Activated CD8-positive, alpha-beta T cell treated with anti-CD3 and anti-CD28 coated beads for 36 hours (primary cell): ENCODE measurements around the gene CHST15. TPM values are rescaled to one million over a fixed set of nuclear protein-coding genes. Genes with fewer than 3 reads are reported as not detected.

ENCODE experiments used
- ATAC-seq: fragments of 200-7000 bp; cut with Tn5 transposase; one replicate; pipeline ENCODE4 v1.10.0; 2021; ENCODE audit warnings: mild to moderate bottlenecking, moderate library complexity
- CTCF ChIA-PET: fragments of 350-600 bp; sonication (Branson Sonifier 250); formaldehyde crosslinking; loops from one replicate; lab custom pipeline; 2021; ENCODE audit warnings: antibody characterized with exemption; lab: Charles Lee
- POLR2A ChIA-PET: fragments of 350-600 bp; sonication (Branson Sonifier 250); formaldehyde crosslinking; loops from one replicate; lab custom pipeline; 2021; ENCODE audit warnings: antibody characterized with exemption; lab: Charles Lee
- DNase-seq: peaks from one replicate; pipeline ENCODE4 v3.0.0-alpha.2; 2020
- H3K27ac Mint-ChIP-seq: one replicate; pipeline ENCODE4 v1.8.0; 2021; ENCODE audit warnings: mild to moderate bottlenecking, mixed read lengths
- H3K27me3 Mint-ChIP-seq: one replicate; pipeline ENCODE4 v1.8.0; 2021; ENCODE audit warnings: mixed read lengths
- H3K36me3 Mint-ChIP-seq: one replicate; pipeline ENCODE4 v1.8.0; 2021; ENCODE audit warnings: low read depth, mixed read lengths
- H3K4me1 Mint-ChIP-seq: one replicate; pipeline ENCODE4 v1.8.0; 2021; ENCODE audit warnings: low read depth, mixed read lengths
- H3K4me3 Mint-ChIP-seq: one replicate; pipeline ENCODE4 v1.8.0; 2021; ENCODE audit warnings: mild to moderate bottlenecking, moderate library complexity, mixed read lengths
- H3K9me3 Mint-ChIP-seq: one replicate; pipeline ENCODE4 v1.8.0; 2021; ENCODE audit warnings: mixed read lengths
- CTCF ChIP-seq: fragments of 200-600 bp; IDR thresholded peaks from one replicate; pipeline ENCODE4 v1.8.0; 2022; ENCODE audit warnings: antibody characterized with exemption, mild to moderate bottlenecking
- intact Hi-C: fragments of 100-400 bp; cut with micrococcal nuclease; formaldehyde crosslinking; loops from one replicate; pipeline ENCODE4 v1.10.0; 2022
- total RNA-seq, 2 experiments: library from RNA; stranded (reverse); gene quantifications; one replicate each; pipeline ENCODE4 v1.2.3, GENCODE V29; 2021

Gene CHST15
- total RNA-seq, 2 experiments from 2014 or later, result 0.36 to 0.81 TPM

GRCh38 chr10:123964953-123965352 lies 128.4 kb downstream of the CHST15 start:
- no peak for TF ChIP-seq CTCF
- intact Hi-C loops, result no loop called here
- peaks cover 35% of the 10 kb centered on the region for H3K27me3 Mint-ChIP-seq
- CTCF ChIA-PET, result interaction anchor here (1.1 to 2.8 kb wide), 2 partner anchors 382 to 391 kb away, joined by 3 to 8 read pairs; no protein-coding TSS in a partner anchor
- POLR2A ChIA-PET, result no interaction called here
- no peak for ATAC-seq
- no peak for DNase-seq
- no peaks in the 10 kb centered on the region for H3K9me3 Mint-ChIP-seq
- H3K36me3 Mint-ChIP-seq, result no peaks in the 10 kb centered on the region
- no peak overlapping the region for H3K4me3 Mint-ChIP-seq
- no peak overlapping the region for H3K27ac Mint-ChIP-seq
- H3K4me1 Mint-ChIP-seq, result no peaks in the 10 kb centered on the region

- intact Hi-C loops, result no loop called here
- no peak overlapping the region for H3K27ac Mint-ChIP-seq
- H3K9me3 Mint-ChIP-seq, result no peaks in the 10 kb centered on the region
- no peaks in the 10 kb centered on the region for H3K4me1 Mint-ChIP-seq
- ATAC-seq, result no peak
- no peaks in the 10 kb centered on the region for H3K36me3 Mint-ChIP-seq
- POLR2A ChIA-PET, result interaction anchor here (0.6 kb wide), 1 partner anchor 596 kb away, joined by 3 read pairs; no protein-coding TSS in a partner anchor
- no peak for DNase-seq
- TF ChIP-seq CTCF, result no peak
- peaks cover 21% of the 10 kb centered on the region for H3K27me3 Mint-ChIP-seq
- no peak overlapping the region for H3K4me3 Mint-ChIP-seq
- CTCF ChIA-PET, result interaction anchor here (1.3 kb wide), 1 partner anchor 390 kb away, joined by 4 read pairs; no protein-coding TSS in a partner anchor
Measured at GRCh38 chr10:123962756-123963530, 130.5 kb downstream of the CHST15 start.

DNA sequence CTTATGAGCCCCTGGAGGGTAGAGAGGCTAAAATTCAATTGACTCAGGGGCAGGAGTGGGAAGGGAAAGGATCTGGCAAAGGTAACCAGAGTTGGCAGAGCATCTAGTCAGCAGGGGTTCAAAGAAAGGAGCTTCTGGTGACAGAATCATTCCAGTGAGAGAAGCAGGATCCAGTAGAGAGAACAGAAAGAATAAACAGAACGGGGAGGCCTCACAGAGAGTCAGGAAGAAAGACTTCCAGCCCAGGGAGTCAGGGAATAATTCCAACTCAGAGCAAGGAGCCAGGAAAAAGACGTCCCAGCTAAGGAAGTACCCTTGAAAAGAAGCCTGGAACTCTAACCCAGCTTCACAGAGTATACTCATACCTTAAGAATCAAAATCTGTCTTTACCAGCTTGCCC lies 135.2 kb downstream of the CHST15 start:
- intact Hi-C loops, result no loop called here
- Mint-ChIP-seq H3K27ac (no peak overlapping the region), H3K27me3 (peaks cover 6% of the 10 kb centered on the region), H3K36me3 (no peaks in the 10 kb centered on the region), H3K4me1 (no peaks in the 10 kb centered on the region), H3K9me3 (no peaks in the 10 kb centered on the region), H3K4me3 (no peak overlapping the region)
- CTCF ChIA-PET, result no interaction called here
- no peak for ATAC-seq
- POLR2A ChIA-PET, result no interaction called here
- TF ChIP-seq CTCF, result no peak
- DNase-seq, result no peak

Other genes starting within 250 kb of the CHST15 start
- not detected for gene CPXM2, start 201.8 kb downstream of the CHST15 start, total RNA-seq